NOMO-1 treated with DMSO at 0.1 percent for 48 hours (cell line): ENCODE results near the gene HPD.
"Not testable (repeated sequence)": the region's sequence is repeated elsewhere in the genome, so short reads cannot be mapped to it uniquely, and the experiment has no call there.

ENCODE experiments used
- DNase-seq: peaks from one replicate; lab custom pipeline; 2025; ENCODE audit not compliant: unreplicated experiment; lab: John Stamatoyannopoulos, UW

HPD gene

GRCh38 chr12:121800694-121801594, 57.7 kb downstream of the HPD start:
- peak; percentile 52 for DNase-seq

- DNase-seq: peak; percentile 75
Observed at GRCh38 chr12:121799842-121800693, 58.6 kb downstream of the HPD start.

GRCh38 chr12:121799156-121799841, 59.4 kb downstream of the HPD start:
- DNase-seq: peak; percentile 76

GRCh38 chr12:121798787-121799155, 59.9 kb downstream of the HPD start:
- DNase-seq: no peak

GRCh38 chr12:121797937-121798786, 60.5 kb downstream of the HPD start:
- no peak for DNase-seq

- DNase-seq: peak; percentile 53
Observed at GRCh38 chr12:121796855-121797751, 61.6 kb downstream of the HPD start.

- DNase-seq: peak; percentile 66
Observed at GRCh38 chr12:121795034-121795968, 63.4 kb downstream of the HPD start.

- no peak for DNase-seq
Observed at GRCh38 chr12:121794534-121795033, 64.1 kb downstream of the HPD start.

- DNase-seq: peak; percentile 93
Observed at GRCh38 chr12:121793838-121794533, 64.7 kb downstream of the HPD start.

- DNase-seq: peak; percentile 48
Observed at GRCh38 chr12:121793440-121793837, 65.2 kb downstream of the HPD start, which contains the start of gene RHOF. RHOF (minus strand) TSS chr12:121793688; CDS start chr12:121793633, 55 bp downstream.

GRCh38 chr12:121792607-121793439, 65.8 kb downstream of the HPD start:
- peak; percentile 22 for DNase-seq

GRCh38 chr12:121791671-121792551, 66.7 kb downstream of the HPD start:
- DNase-seq: no peak

- DNase-seq: not testable (repeated sequence)
Observed at GRCh38 chr12:121790785-121791184, 67.9 kb downstream of the HPD start.

- peak; percentile 94 for DNase-seq
Observed at GRCh38 chr12:121789800-121790728, 68.6 kb downstream of the HPD start.
